ENCODE data around the gene IGF2BP2. TPM values are rescaled to one million over a fixed set of nuclear protein-coding genes. Genes with fewer than 3 reads are reported as not detected.
"Not testable (repeated sequence)": the region's sequence is repeated elsewhere in the genome, so short reads cannot be mapped to it uniquely, and the experiment has no call there.

IGF2BP2 gene
- total RNA-seq, 1 donor from 2014 or later, result 60.8 TPM

DNA sequence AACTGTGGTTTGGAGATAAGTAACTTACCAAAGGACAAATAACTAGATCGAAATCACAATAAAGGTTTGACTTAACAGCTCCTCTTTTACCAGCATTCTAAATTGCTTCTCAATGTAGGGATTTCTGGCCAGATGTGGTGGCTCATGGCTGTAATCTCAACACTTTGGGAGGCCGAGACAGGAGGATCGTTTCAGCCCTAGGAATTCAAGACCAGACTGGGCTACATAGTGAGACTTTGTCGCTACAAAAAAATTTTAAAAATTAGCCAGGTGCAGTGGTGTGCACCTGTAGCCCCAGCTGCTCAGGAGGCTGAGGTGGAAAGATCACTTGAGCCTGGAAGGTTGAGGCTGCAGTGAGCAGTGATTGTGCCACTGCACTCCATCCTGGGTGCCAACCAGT lies 17.4 kb upstream of the IGF2BP2 start:
- Mint-ChIP-seq H3K4me1 (ENCODE audit: low read depth) (peaks cover under 1% of the 10 kb centered on the region), H3K36me3 (ENCODE audit: low read depth) (no peaks in the 10 kb centered on the region), H3K27me3 (ENCODE audit: low read depth) (peaks cover 3% of the 10 kb centered on the region), H3K27ac (ENCODE audit: unreplicated experiment) (no peak overlapping the region), H3K9me3 (ENCODE audit: low read depth) (no peaks in the 10 kb centered on the region), H3K4me3 (ENCODE audit: unreplicated experiment) (no peak overlapping the region)
- no peak for DNase-seq (ENCODE audit: low spot score)
- TF ChIP-seq, protein P1, sequence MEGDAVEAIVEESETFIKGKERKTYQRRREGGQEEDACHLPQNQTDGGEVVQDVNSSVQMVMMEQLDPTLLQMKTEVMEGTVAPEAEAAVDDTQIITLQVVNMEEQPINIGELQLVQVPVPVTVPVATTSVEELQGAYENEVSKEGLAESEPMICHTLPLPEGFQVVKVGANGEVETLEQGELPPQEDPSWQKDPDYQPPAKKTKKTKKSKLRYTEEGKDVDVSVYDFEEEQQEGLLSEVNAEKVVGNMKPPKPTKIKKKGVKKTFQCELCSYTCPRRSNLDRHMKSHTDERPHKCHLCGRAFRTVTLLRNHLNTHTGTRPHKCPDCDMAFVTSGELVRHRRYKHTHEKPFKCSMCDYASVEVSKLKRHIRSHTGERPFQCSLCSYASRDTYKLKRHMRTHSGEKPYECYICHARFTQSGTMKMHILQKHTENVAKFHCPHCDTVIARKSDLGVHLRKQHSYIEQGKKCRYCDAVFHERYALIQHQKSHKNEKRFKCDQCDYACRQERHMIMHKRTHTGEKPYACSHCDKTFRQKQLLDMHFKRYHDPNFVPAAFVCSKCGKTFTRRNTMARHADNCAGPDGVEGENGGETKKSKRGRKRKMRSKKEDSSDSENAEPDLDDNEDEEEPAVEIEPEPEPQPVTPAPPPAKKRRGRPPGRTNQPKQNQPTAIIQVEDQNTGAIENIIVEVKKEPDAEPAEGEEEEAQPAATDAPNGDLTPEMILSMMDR (IDR thresholded peaks at IDR 0.05), result no peak

DNA sequence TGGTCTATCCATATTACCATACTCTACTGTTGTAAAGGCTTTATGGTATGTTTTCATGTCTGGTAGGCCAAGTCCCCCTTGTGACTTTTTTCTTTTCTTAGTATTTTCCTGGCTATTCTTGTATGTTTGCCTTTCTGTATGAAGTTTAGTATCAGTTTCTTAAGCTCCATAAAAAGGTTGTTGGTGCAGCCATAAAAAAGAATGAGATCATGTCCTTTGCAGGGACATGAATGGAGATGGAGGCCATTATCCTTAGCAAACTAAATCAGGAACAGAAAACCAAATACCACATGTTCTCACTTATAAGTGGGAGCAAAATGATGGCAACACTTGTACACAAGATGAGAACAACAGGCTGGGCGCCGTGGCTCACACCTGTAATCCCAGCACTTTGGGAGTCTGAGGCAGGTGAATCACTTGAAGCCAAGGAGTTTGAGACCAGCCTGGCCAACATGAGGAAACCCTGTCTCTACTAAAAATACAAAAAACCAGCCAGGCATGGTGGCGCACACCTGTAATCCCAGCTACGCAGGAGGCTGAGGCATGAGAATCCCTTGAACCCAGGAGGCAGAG lies 13.7 kb upstream of the IGF2BP2 start:
- H3K36me3 Mint-ChIP-seq (ENCODE audit: low read depth); H3K27ac Mint-ChIP-seq (ENCODE audit: unreplicated experiment); H3K4me3 Mint-ChIP-seq (ENCODE audit: unreplicated experiment); H3K4me1 Mint-ChIP-seq (ENCODE audit: low read depth); DNase-seq (ENCODE audit: low spot score); H3K27me3 Mint-ChIP-seq (ENCODE audit: low read depth); H3K9me3 Mint-ChIP-seq (ENCODE audit: low read depth): not testable (repeated sequence)

DNA sequence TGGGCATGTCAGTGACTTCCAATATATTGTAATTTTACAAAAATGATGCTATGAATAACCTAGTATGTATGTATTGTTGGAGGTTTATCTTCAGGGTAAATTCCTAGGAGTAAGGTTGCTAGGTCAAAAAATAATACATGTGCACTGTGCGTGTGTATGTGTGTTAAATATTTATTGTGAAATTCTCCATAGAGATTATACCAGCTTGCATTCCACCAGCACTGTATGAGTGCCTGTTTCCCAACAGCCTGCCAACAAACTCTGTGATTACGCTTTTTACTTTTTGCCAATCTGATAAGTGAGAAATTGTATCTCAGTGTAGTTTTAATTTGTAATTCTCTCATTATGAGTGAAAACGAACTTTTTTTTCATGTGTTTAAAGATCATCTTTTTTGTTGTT lies 12.6 kb upstream of the IGF2BP2 start:
- Mint-ChIP-seq H3K27me3 (ENCODE audit: low read depth) (no peaks in the 10 kb centered on the region), H3K4me1 (ENCODE audit: low read depth) (no peaks in the 10 kb centered on the region), H3K4me3 (ENCODE audit: unreplicated experiment) (no peak overlapping the region), H3K27ac (ENCODE audit: unreplicated experiment) (no peak overlapping the region), H3K9me3 (ENCODE audit: low read depth) (no peaks in the 10 kb centered on the region), H3K36me3 (ENCODE audit: low read depth) (no peaks in the 10 kb centered on the region)
- no peak for DNase-seq (ENCODE audit: low spot score)
- TF ChIP-seq, protein P1 (IDR thresholded peaks at IDR 0.05), result no peak

DNA sequence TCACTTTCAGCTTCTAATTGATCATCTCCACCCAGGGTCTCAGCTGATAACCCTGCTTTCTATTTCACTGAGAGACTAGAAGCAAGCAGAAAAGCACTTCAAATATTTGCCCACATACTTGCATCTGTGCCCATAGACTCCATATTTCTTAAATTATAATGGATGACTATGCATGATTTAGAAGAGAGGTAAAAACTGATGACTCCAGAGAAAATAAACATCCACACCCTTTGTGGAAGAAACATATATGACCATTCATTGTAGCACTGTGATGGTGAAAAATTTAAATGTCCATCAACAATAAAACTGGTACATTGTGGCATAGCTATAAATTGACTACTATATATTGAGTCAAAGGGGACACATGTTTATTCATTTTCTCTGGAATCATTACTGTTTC lies 7.1 kb upstream of the IGF2BP2 start:
- Mint-ChIP-seq H3K4me3 (ENCODE audit: unreplicated experiment) (no peak overlapping the region), H3K36me3 (ENCODE audit: low read depth) (peaks cover 4% of the 10 kb centered on the region), H3K9me3 (ENCODE audit: low read depth) (peaks cover 6% of the 10 kb centered on the region), H3K4me1 (ENCODE audit: low read depth) (peaks cover 3% of the 10 kb centered on the region), H3K27me3 (ENCODE audit: low read depth) (no peaks in the 10 kb centered on the region), H3K27ac (ENCODE audit: unreplicated experiment) (no peak overlapping the region)
- TF ChIP-seq, protein P1 (IDR thresholded peaks at IDR 0.05), result no peak
- DNase-seq (ENCODE audit: low spot score), result no peak

DNA sequence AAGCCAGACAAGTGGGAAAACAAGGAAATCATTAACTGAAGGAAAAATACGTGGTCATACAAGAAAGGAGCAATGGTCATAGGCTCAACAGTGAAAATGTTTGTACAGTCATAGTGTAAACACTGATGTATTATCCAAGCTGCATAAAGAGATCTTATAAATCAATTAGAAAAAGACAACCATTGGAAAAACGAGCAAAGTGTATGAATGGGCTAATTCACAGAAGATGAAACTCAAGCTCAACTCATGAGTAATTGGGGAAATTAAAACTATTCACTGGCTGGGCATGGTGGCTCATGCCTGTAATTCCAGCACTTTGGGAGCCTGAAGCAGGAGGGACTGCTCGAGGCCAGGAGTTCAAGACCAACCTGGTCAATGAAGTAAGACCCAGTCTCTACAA lies 6.4 kb upstream of the IGF2BP2 start:
- peaks cover 4% of the 10 kb centered on the region for H3K36me3 Mint-ChIP-seq (ENCODE audit: low read depth)
- DNase-seq (ENCODE audit: low spot score), result no peak
- TF ChIP-seq, protein P1 (IDR thresholded peaks at IDR 0.05), result no peak
- peaks cover 11% of the 10 kb centered on the region for H3K4me1 Mint-ChIP-seq (ENCODE audit: low read depth)
- no peaks in the 10 kb centered on the region for H3K27me3 Mint-ChIP-seq (ENCODE audit: low read depth)
- peaks cover 6% of the 10 kb centered on the region for H3K9me3 Mint-ChIP-seq (ENCODE audit: low read depth)
- H3K4me3 Mint-ChIP-seq (ENCODE audit: unreplicated experiment), result no peak overlapping the region
- no peak overlapping the region for H3K27ac Mint-ChIP-seq (ENCODE audit: unreplicated experiment)

All from chondrocyte (in vitro differentiated cells).